Mesothelial cell of epicardium (in vitro differentiated cells): ENCODE measurements around the gene IL20RA. TPM values are rescaled to one million over a fixed set of nuclear protein-coding genes. Genes with fewer than 3 reads are reported as not detected.

Experiments used
- DNase-seq, 2 experiments: peaks; one replicate each; pipeline ENCODE4 v3.0.0; 2021; ENCODE audit warnings: low spot score in 2 of 2; ENCODE audit not compliant: unreplicated experiment in 2 of 2
- H3K27ac Mint-ChIP-seq: 2 replicates; pipeline ENCODE4 v1.8.0; 2021; ENCODE audit warnings: mixed read lengths
- H3K27me3 Mint-ChIP-seq: 2 replicates; pipeline ENCODE4 v1.8.0; 2021; ENCODE audit warnings: low read depth, mixed read lengths
- H3K36me3 Mint-ChIP-seq: 2 replicates; pipeline ENCODE4 v1.8.0; 2021; ENCODE audit warnings: mixed read lengths
- H3K4me1 Mint-ChIP-seq: 2 replicates; pipeline ENCODE4 v1.8.0; 2021; ENCODE audit warnings: mixed read lengths
- H3K4me3 Mint-ChIP-seq: 2 replicates; pipeline ENCODE4 v1.8.0; 2021; ENCODE audit warnings: mild to moderate bottlenecking, moderate library complexity, mixed read lengths
- H3K9me3 Mint-ChIP-seq: 2 replicates; pipeline ENCODE4 v1.8.0; 2021; ENCODE audit warnings: mixed read lengths
- CTCF ChIP-seq: fragments of 200-600 bp; sonication (generic); IDR thresholded peaks from one replicate; pipeline ENCODE4 v1.5.0; 2021; ENCODE audit warnings: antibody characterized with exemption; ENCODE audit not compliant: unreplicated experiment
- total RNA-seq: library from RNA; stranded (reverse); gene quantifications from 3 replicates; pipeline ENCODE4 v1.2.1, GENCODE V29; 2021

Gene IL20RA
- total RNA-seq, 1 donor from 2014 or later, result 2.1 TPM

GRCh38 chr6:137040393-137040792 lies 4.4 kb downstream of the IL20RA start:
- H3K27me3 Mint-ChIP-seq, result peaks cover 53% of the 10 kb centered on the region
- no peak overlapping the region for H3K4me3 Mint-ChIP-seq
- no peak for DNase-seq
- H3K27ac Mint-ChIP-seq, result no peak overlapping the region
- H3K9me3 Mint-ChIP-seq, result peaks cover 20% of the 10 kb centered on the region
- peaks cover 3% of the 10 kb centered on the region for H3K36me3 Mint-ChIP-seq
- TF ChIP-seq CTCF, result no peak
- H3K4me1 Mint-ChIP-seq, result peaks cover 4% of the 10 kb centered on the region

DNA sequence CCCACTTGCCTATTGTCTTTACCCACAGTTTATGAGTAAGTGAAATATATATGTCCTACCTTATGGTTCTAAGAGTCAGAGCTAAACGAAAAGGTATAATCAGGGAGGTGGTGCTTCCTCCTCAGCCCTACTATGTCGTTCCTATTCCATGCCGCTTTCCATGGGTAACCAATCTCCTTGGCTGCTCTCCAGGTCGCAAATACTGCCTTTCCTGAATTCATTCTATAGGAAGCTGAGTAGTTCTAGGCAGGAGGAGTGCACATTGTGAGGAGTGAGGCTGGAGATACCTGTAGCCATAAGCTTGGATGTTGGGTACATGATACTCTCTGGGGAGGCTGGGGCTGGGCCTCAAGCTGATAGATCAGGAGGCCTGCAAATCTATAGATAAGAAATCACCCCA lies 5.8 kb downstream of the IL20RA start:
- no peak overlapping the region for H3K27ac Mint-ChIP-seq
- H3K27me3 Mint-ChIP-seq, result peaks cover 47% of the 10 kb centered on the region
- TF ChIP-seq CTCF, result no peak
- peaks cover 3% of the 10 kb centered on the region for H3K36me3 Mint-ChIP-seq
- peaks cover 4% of the 10 kb centered on the region for H3K4me1 Mint-ChIP-seq
- peaks cover 20% of the 10 kb centered on the region for H3K9me3 Mint-ChIP-seq
- no peak for DNase-seq
- no peak overlapping the region for H3K4me3 Mint-ChIP-seq

DNA sequence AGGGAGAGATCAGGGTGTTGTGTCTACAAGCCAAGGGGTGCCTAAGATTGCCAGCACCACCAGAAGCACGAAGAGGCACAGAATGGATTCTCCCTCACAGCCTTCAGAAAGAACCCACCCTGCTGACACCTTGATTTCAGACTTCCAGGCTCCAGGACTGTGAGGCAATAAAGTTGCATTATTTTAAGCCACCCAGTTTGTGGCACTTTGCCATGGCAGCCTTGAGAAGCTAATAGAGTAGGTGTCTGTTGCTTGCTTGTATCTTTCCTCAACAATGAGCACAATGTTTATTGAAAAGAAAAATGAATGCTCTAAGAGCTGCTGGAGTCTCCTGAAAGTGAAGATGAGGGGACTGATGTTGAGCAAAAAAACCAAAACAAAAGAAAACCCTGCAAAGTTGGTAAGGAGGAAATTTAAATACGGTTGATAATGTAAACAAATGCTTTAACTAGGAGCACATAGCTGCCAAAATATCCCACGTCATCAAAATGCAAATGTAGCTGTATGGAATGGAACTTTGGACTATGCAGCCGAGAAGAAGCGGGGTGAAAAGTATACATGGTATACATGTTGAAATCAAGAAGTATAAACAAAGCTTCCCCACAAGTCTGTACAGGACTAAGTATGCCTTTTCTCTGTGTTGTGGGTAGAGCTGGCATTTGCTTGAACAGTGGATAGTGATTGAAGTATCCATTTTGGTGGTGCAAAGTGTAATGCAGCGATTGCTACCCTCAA lies 8.0 kb downstream of the IL20RA start:
- no peak overlapping the region for H3K4me3 Mint-ChIP-seq
- H3K27ac Mint-ChIP-seq, result no peak overlapping the region
- H3K27me3 Mint-ChIP-seq, result peaks cover 26% of the 10 kb centered on the region
- DNase-seq, result no peak
- peaks cover 3% of the 10 kb centered on the region for H3K36me3 Mint-ChIP-seq
- no peak for TF ChIP-seq CTCF
- H3K9me3 Mint-ChIP-seq, result peaks cover 20% of the 10 kb centered on the region
- no peaks in the 10 kb centered on the region for H3K4me1 Mint-ChIP-seq

- Mint-ChIP-seq H3K4me1 (no peaks in the 10 kb centered on the region), H3K4me3 (no peak overlapping the region), H3K36me3 (no peaks in the 10 kb centered on the region), H3K9me3 (no peaks in the 10 kb centered on the region), H3K27me3 (peaks cover 13% of the 10 kb centered on the region), H3K27ac (no peak overlapping the region)
- TF ChIP-seq CTCF, result no peak
- no peak for DNase-seq
Observed at GRCh38 chr6:137033828-137034227, 10.9 kb downstream of the IL20RA start.

GRCh38 chr6:137031122-137031521 lies 13.6 kb downstream of the IL20RA start:
- H3K4me1 Mint-ChIP-seq, result no peaks in the 10 kb centered on the region
- no peak for DNase-seq
- no peak overlapping the region for H3K27ac Mint-ChIP-seq
- no peak overlapping the region for H3K4me3 Mint-ChIP-seq
- TF ChIP-seq CTCF, result no peak
- H3K9me3 Mint-ChIP-seq, result no peaks in the 10 kb centered on the region
- H3K27me3 Mint-ChIP-seq, result peaks cover 4% of the 10 kb centered on the region
- H3K36me3 Mint-ChIP-seq, result no peaks in the 10 kb centered on the region
